ENCODE measurements around the gene ENTPD5.

Gene ENTPD5, protein sequence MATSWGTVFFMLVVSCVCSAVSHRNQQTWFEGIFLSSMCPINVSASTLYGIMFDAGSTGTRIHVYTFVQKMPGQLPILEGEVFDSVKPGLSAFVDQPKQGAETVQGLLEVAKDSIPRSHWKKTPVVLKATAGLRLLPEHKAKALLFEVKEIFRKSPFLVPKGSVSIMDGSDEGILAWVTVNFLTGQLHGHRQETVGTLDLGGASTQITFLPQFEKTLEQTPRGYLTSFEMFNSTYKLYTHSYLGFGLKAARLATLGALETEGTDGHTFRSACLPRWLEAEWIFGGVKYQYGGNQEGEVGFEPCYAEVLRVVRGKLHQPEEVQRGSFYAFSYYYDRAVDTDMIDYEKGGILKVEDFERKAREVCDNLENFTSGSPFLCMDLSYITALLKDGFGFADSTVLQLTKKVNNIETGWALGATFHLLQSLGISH

DNA sequence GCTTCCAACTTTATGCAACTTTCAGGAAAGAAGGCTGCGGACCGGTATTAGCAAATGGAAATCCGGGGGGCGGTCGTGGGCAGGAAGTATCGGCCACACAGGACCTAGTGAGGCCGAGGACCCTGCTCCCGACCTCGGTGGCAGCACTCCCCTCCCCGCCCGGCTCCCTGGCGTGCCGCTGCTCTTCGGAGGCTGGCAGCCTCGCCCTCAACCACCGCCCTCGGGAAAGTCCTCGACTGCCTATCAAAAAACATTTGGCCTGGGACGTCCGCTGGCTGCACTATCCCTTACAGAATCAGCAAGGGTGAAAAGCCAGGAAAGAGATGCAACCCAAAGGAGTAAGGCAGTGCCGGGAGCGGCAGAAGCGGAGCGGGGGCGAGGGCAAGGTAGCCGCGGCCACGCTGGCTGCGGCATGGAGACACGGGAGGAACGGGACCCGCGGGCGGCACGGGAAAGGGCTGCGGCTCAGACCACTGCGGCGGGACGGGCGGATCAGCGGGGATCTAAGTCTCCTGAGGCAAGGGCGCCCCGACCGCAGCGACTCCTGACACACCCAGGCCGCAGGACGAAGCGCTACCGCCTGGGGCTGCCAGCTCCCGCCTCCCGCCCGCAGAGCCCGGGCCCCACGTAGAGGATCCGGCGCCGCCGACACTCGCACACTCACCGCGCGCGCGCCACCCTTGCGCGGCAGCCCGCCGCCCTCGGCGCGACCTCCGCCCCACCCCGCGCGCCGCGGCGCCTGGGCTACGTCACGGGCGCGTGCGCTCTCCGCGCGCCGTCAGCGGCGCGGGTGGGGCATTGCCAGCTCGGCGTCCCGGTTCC lies at the start of gene ENTPD5, which contains the start of gene BBOF1:
ENTPD5 (minus strand) TSS at position 703 of the 822 bp plus-strand sequence. CDS start 31,186 bp downstream, outside the sequence.
BBOF1 (plus strand) TSS at position 764 of the 822 bp plus-strand sequence. CDS start 130 bp downstream, outside the sequence.
- Histone ChIP-seq H3K27ac (peak within 1 kb of the TSS; percentile 94), H3K27me3 (ENCODE audit: insufficient read depth, low read depth, severe bottlenecking) (no peaks in the 10 kb centered on the region), H3K4me3 (ENCODE audit: low read depth, low read length) (peak within 1 kb of the TSS; percentile 97), H3K36me3 (peaks cover 2% of the 10 kb centered on the region; the same call in 1 of the 2 replicates), H3K9me3 (ENCODE audit: severe bottlenecking) (no peaks in the 10 kb centered on the region)
- TF ChIP-seq, protein P1, sequence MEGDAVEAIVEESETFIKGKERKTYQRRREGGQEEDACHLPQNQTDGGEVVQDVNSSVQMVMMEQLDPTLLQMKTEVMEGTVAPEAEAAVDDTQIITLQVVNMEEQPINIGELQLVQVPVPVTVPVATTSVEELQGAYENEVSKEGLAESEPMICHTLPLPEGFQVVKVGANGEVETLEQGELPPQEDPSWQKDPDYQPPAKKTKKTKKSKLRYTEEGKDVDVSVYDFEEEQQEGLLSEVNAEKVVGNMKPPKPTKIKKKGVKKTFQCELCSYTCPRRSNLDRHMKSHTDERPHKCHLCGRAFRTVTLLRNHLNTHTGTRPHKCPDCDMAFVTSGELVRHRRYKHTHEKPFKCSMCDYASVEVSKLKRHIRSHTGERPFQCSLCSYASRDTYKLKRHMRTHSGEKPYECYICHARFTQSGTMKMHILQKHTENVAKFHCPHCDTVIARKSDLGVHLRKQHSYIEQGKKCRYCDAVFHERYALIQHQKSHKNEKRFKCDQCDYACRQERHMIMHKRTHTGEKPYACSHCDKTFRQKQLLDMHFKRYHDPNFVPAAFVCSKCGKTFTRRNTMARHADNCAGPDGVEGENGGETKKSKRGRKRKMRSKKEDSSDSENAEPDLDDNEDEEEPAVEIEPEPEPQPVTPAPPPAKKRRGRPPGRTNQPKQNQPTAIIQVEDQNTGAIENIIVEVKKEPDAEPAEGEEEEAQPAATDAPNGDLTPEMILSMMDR (IDR thresholded peaks at IDR 0.05; ENCODE audit: low read depth, low read length), result no peak
- peak; percentile 86 for DNase-seq

DNA sequence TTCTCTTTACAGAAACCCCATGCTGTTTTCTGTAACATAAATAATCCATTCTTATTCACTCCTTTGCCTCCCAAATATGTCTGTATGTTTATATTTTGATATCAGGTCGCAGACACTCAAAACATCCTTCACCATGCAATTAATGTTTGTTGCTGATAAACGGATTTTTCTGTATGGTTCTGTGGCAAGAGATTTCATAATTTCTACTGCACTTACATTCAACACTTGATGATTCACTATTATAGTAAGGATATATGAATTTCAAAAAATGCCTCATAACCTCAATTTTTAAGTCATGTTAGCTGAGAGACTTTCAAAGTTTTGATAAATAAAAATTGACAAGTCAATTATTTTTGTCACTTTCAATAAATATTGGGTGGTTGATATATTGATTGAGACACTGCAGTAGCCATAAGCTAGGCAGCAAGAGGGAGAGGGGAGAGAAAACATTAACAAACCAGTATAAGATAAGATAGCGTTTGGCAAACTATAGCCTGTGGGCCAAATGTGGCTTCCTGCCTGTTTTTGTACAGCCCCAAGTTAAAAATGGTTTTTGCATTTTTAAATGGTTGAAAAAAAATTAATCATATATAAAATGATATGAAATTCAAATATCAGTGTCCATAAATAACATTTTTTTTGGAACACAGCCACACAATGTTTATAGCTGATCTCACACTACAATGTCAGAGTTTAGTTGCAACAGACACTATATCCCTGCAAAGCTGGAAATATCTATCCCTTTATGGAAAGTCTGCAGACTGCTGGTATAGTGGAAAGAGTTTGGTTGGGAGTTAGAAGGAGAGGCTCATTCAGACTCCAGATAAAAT lies 46.9 kb upstream of the ENTPD5 start:
- Histone ChIP-seq H3K36me3 (peaks cover 31% of the 10 kb centered on the region), H3K4me3 (ENCODE audit: low read depth, low read length) (no peak overlapping the region), H3K27ac (no peak overlapping the region), H3K27me3 (ENCODE audit: insufficient read depth, low read depth, severe bottlenecking) (no peaks in the 10 kb centered on the region), H3K9me3 (ENCODE audit: severe bottlenecking) (no peaks in the 10 kb centered on the region)
- DNase-seq, result no peak
- TF ChIP-seq, protein P1 (IDR thresholded peaks at IDR 0.05; ENCODE audit: low read depth, low read length), result no peak

DNA sequence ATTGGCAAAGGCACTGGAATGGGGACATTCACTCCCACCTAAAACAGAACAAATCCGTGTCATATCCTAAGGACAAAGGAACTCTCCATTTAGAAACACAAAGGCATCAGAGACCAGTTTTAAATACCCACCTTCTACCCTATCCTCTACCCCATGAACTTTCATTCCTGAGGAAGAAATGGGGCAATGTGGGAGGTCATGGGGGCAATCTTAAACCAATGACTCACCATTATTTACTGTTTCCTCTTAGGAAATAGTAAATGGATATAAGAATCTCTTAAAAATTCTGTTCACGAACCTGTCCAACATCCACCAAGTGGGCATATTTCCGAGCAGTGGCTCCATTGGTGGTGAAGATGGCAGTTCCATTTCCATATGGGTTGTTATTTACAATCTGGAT lies 45.8 kb upstream of the ENTPD5 start:
- Histone ChIP-seq H3K9me3 (ENCODE audit: severe bottlenecking) (no peaks in the 10 kb centered on the region), H3K27ac (no peak overlapping the region), H3K36me3 (peaks cover 21% of the 10 kb centered on the region), H3K4me3 (ENCODE audit: low read depth, low read length) (no peak overlapping the region), H3K27me3 (ENCODE audit: insufficient read depth, low read depth, severe bottlenecking) (no peaks in the 10 kb centered on the region)
- no peak for DNase-seq
- TF ChIP-seq, protein P1 (IDR thresholded peaks at IDR 0.05; ENCODE audit: low read depth, low read length), result no peak

DNA sequence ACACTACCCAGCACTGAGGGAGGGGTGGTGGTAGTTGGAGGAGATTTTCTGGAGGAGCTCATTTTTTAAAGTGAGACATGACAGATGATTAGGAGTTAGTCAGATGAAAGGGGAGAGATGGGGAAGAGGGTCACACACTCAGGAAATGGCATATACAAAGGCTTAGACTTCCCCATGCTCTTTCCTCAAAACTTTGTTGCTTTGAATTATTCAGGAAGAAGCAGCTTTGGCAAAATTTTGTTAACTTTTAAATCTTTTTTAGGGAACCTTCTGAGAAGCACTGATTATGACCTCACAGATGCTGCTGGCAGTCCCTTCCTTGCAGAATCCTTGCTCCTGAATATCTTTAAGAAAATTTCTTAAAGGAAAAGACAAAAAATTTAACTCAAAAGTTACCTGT lies 45.3 kb upstream of the ENTPD5 start:
- no peak for DNase-seq
- no peaks in the 10 kb centered on the region for H3K9me3 ChIP-seq (ENCODE audit: severe bottlenecking)
- H3K36me3 ChIP-seq, result peaks cover 21% of the 10 kb centered on the region
- H3K27me3 ChIP-seq (ENCODE audit: insufficient read depth, low read depth, severe bottlenecking), result no peaks in the 10 kb centered on the region
- TF ChIP-seq, protein P1 (IDR thresholded peaks at IDR 0.05; ENCODE audit: low read depth, low read length), result no peak
- no peak overlapping the region for H3K27ac ChIP-seq
- H3K4me3 ChIP-seq (ENCODE audit: low read depth, low read length), result no peak overlapping the region

DNA sequence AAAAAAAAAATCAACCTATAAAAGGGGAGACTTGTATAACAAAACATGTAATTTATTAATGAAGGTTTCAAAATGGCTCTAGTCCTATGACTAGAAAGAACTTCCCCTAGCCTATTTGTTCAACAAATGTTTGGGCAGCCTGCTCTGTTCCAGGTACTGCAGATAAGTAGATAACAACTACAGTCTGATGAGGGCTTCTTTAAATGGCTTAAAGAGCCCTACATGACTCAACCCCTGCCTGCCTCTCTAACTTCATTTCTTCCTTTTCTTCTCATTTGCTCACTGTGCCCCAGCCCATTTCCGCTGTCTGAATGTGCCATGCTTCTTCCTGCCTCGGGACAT lies 43.7 kb upstream of the ENTPD5 start:
- Histone ChIP-seq H3K4me3 (ENCODE audit: low read depth, low read length) (no peak overlapping the region), H3K9me3 (ENCODE audit: severe bottlenecking) (no peaks in the 10 kb centered on the region), H3K27ac (no peak overlapping the region), H3K27me3 (ENCODE audit: insufficient read depth, low read depth, severe bottlenecking) (no peaks in the 10 kb centered on the region), H3K36me3 (peaks cover 21% of the 10 kb centered on the region)
- TF ChIP-seq, protein P1 (IDR thresholded peaks at IDR 0.05; ENCODE audit: low read depth, low read length), result no peak
- DNase-seq, result no peak
